GM23248 (cell line): Measurements from ENCODE around the gene HDAC9. TPM values are rescaled to one million over a fixed set of nuclear protein-coding genes. Genes with fewer than 3 reads are reported as not detected.
A peak's percentile ranks its signal among the peaks of the same experiment; 100 is the strongest.

Source experiments
- DNase-seq: peaks from one replicate; pipeline ENCODE4 v3.0.0-alpha.2; 2015
- H2AFZ ChIP-seq: fragments of 200-600 bp; sonication (generic); 2 replicates; pipeline ENCODE4 v1.6.1; 2016; ENCODE audit warnings: antibody characterized with exemption
- H3F3A ChIP-seq: fragments of 200-600 bp; sonication (generic); 2 replicates; pipeline ENCODE4 v1.6.1; 2016; ENCODE audit warnings: mild to moderate bottlenecking, antibody characterized with exemption, mixed run types; ENCODE audit not compliant: insufficient read depth
- H3K27ac ChIP-seq: fragments of 200-600 bp; sonication (generic); 2 replicates; pipeline ENCODE4 v1.5.1; 2016; ENCODE audit warnings: mild to moderate bottlenecking
- H3K27me3 ChIP-seq: fragments of 200-600 bp; sonication (generic); replicated peaks from 2 replicates; pipeline ENCODE4 v1.6.1; 2016; ENCODE audit warnings: mild to moderate bottlenecking; ENCODE audit not compliant: insufficient read depth
- H3K36me3 ChIP-seq: fragments of 200-600 bp; sonication (generic); 2 replicates; pipeline ENCODE4 v1.6.1; 2016; ENCODE audit warnings: low read depth, mild to moderate bottlenecking
- H3K4me1 ChIP-seq: fragments of 200-600 bp; sonication (generic); 2 replicates; pipeline ENCODE4 v1.6.1; 2016; ENCODE audit warnings: mild to moderate bottlenecking; ENCODE audit not compliant: insufficient read depth
- H3K4me2 ChIP-seq: fragments of 200-600 bp; sonication (generic); one replicate; pipeline ENCODE4 v1.6.1; 2016; ENCODE audit warnings: mild to moderate bottlenecking; ENCODE audit not compliant: unreplicated experiment
- H3K4me3 ChIP-seq: fragments of 200-600 bp; sonication (generic); 2 replicates; pipeline ENCODE4 v1.5.1; 2016; ENCODE audit warnings: mild to moderate bottlenecking
- H3K79me2 ChIP-seq: fragments of 200-600 bp; sonication (generic); 2 replicates; pipeline ENCODE4 v1.6.1; 2016; ENCODE audit warnings: mild to moderate bottlenecking; ENCODE audit not compliant: insufficient read depth
- H3K9ac ChIP-seq: fragments of 200-600 bp; sonication (generic); 2 replicates; pipeline ENCODE4 v1.6.1; 2016; ENCODE audit warnings: mild to moderate bottlenecking
- H3K9me2 ChIP-seq: fragments of 200-600 bp; sonication (generic); 2 replicates; pipeline ENCODE4 v1.6.1; 2016; ENCODE audit warnings: mixed run types, mild to moderate bottlenecking, moderate library complexity; ENCODE audit not compliant: insufficient read depth
- H3K9me3 ChIP-seq: fragments of 200-600 bp; sonication (generic); one replicate; pipeline ENCODE4 v1.6.1; 2017; ENCODE audit warnings: low read depth
- H4K20me1 ChIP-seq: fragments of 200-600 bp; sonication (generic); 2 replicates; pipeline ENCODE4 v1.6.0; 2016; ENCODE audit not compliant: insufficient read depth
- EZH2 ChIP-seq: fragments of 200-600 bp; sonication (generic); IDR thresholded peaks from 2 replicates; pipeline ENCODE4 v1.6.1; 2018; ENCODE audit warnings: antibody characterized with exemption, mild to moderate bottlenecking; ENCODE audit not compliant: insufficient read depth, poor library complexity, severe bottlenecking
- EZH2phosphoT487 ChIP-seq: fragments of 200-600 bp; sonication (generic); IDR thresholded peaks from 2 replicates; pipeline ENCODE4 v1.6.1; 2018; ENCODE audit warnings: antibody characterized with exemption, moderate library complexity, mild to moderate bottlenecking, low read depth; ENCODE audit not compliant: insufficient read depth
- WGBS, 2 experiments: methylation state at CpG; one replicate each; pipeline ENCODE4 v1.1.6; 2015 to 2017; ENCODE audit warnings: low lambda C conversion rate in 2 of 2, low coverage in 1 of 2; ENCODE audit errors: missing lambda C conversion rate in 2 of 2; 5-methylcytosine and 5-hydroxymethylcytosine counted together
- in situ Hi-C: fragments of 300-500 bp; cut with MboI; formaldehyde crosslinking; loops from 2 replicates; pipeline ENCODE4 v1.15.0; 2020
- polyA plus RNA-seq: library from polyadenylated mRNA; unstranded; fragments of >200 nt; fragmentation: Nextera tagmentation; extraction: Ambion mirVana; gene quantifications from 2 replicates; pipeline ENCODE4 v1.2.1, GENCODE V29; 2016
- total RNA-seq: library from RNA; depleted of rRNA; stranded (reverse); fragments of >200 nt; shearing (Covaris generic); gene quantifications from 2 replicates; pipeline ENCODE4 v1.2.3, GENCODE V29; 2014

HDAC9 gene
- total and polyA plus RNA-seq, 2 experiments from 2014 or later = 1.6 to 2.1 TPM

GRCh38 chr7:18552943-18553604, 57.5 kb downstream of the HDAC9 start:
- H4K20me1 ChIP-seq = no peaks in the 10 kb centered on the region
- no peak overlapping the region for H3K27ac ChIP-seq
- DNase-seq = no peak
- peaks cover 20% of the 10 kb centered on the region for H3K4me1 ChIP-seq
- H3K9ac ChIP-seq = no peak overlapping the region
- H3K36me3 ChIP-seq = no peaks in the 10 kb centered on the region
- in situ Hi-C loops = loop anchor here (25.0 kb wide), 2 partner anchors 591 to 866 kb away; no protein-coding TSS in a partner anchor
- TF ChIP-seq EZH2phosphoT487 (no peak), EZH2 (no peak)
- H3K79me2 ChIP-seq = no peaks in the 10 kb centered on the region
- H2AFZ ChIP-seq = no peak overlapping the region
- H3F3A ChIP-seq = no peaks in the 10 kb centered on the region
- H3K4me3 ChIP-seq = no peak overlapping the region
- no peak overlapping the region for H3K4me2 ChIP-seq
- 92 to 96% methylated on average over 8 of the region's 8 CpGs for WGBS, 2 experiments
- no peaks in the 10 kb centered on the region for H3K9me3 ChIP-seq
- H3K27me3 ChIP-seq = no peaks in the 10 kb centered on the region
- H3K9me2 ChIP-seq = no peaks in the 10 kb centered on the region

- Histone ChIP-seq H3K4me2 (no peak overlapping the region), H3F3A (no peaks in the 10 kb centered on the region), H4K20me1 (no peaks in the 10 kb centered on the region), H3K4me1 (peaks cover 20% of the 10 kb centered on the region), H3K9me2 (no peaks in the 10 kb centered on the region), H3K27me3 (no peaks in the 10 kb centered on the region), H3K9me3 (no peaks in the 10 kb centered on the region), H3K36me3 (no peaks in the 10 kb centered on the region), H3K79me2 (no peaks in the 10 kb centered on the region), H3K27ac (no peak overlapping the region), H2AFZ (no peak overlapping the region), H3K9ac (no peak overlapping the region), H3K4me3 (no peak overlapping the region)
- no peak for TF ChIP-seq EZH2phosphoT487
- in situ Hi-C loops = loop anchor here (25.0 kb wide), 2 partner anchors 591 to 866 kb away; no protein-coding TSS in a partner anchor
- DNase-seq = no peak
- 91 to 96% methylated on average over 3 of the region's 3 CpGs for WGBS, 2 experiments
Observed at GRCh38 chr7:18553605-18554003, 58.1 kb downstream of the HDAC9 start.

- H3K27ac ChIP-seq = no peak overlapping the region
- no peak overlapping the region for H3K4me3 ChIP-seq
- H2AFZ ChIP-seq = 0 out of 2 replicates have a peak overlapping the region, but pooled peaks have one; percentile 4
- H3K4me1 ChIP-seq = peaks cover 20% of the 10 kb centered on the region
- DNase-seq = peak; percentile 45
- no peaks in the 10 kb centered on the region for H3K27me3 ChIP-seq
- no peaks in the 10 kb centered on the region for H3K9me2 ChIP-seq
- in situ Hi-C loops = loop anchor here (25.0 kb wide), 2 partner anchors 593 to 868 kb away; no protein-coding TSS in a partner anchor
- H3K36me3 ChIP-seq = no peaks in the 10 kb centered on the region
- 8 to 20% methylated on average over 1 of the region's 1 CpG for WGBS, 2 experiments
- H4K20me1 ChIP-seq = no peaks in the 10 kb centered on the region
- H3K9me3 ChIP-seq = no peaks in the 10 kb centered on the region
- H3K4me2 ChIP-seq = peak overlapping the region; percentile 17
- H3F3A ChIP-seq = no peaks in the 10 kb centered on the region
- TF ChIP-seq EZH2phosphoT487 = no peak
- no peak for TF ChIP-seq EZH2
- no peak overlapping the region for H3K9ac ChIP-seq
- no peaks in the 10 kb centered on the region for H3K79me2 ChIP-seq
Observed at GRCh38 chr7:18555120-18555519, 59.6 kb downstream of the HDAC9 start.

- in situ Hi-C loops = loop anchor here (25.0 kb wide), 2 partner anchors 594 to 869 kb away; no protein-coding TSS in a partner anchor
Observed at GRCh38 chr7:18555968-18556367, 60.4 kb downstream of the HDAC9 start.

More at GRCh38 chr7:18555968-18556367, 60.4 kb downstream of the HDAC9 start:
- no peak overlapping the region for H2AFZ ChIP-seq
- H3K9me3 ChIP-seq = no peaks in the 10 kb centered on the region
- no peaks in the 10 kb centered on the region for H3K27me3 ChIP-seq
- no peak overlapping the region for H3K9ac ChIP-seq
- no peaks in the 10 kb centered on the region for H3K79me2 ChIP-seq
- H3K4me1 ChIP-seq = peaks cover 20% of the 10 kb centered on the region
- no peak overlapping the region for H3K4me3 ChIP-seq
- DNase-seq = no peak
- TF ChIP-seq EZH2 (no peak), EZH2phosphoT487 (no peak)
- H3K27ac ChIP-seq = no peak overlapping the region
- H4K20me1 ChIP-seq = no peaks in the 10 kb centered on the region
- no peaks in the 10 kb centered on the region for H3K9me2 ChIP-seq
- peak overlapping the region; percentile 17 for H3K4me2 ChIP-seq
- WGBS, 2 experiments = 82 to 88% methylated on average over 1 of the region's 1 CpG
- H3K36me3 ChIP-seq = no peaks in the 10 kb centered on the region
- no peaks in the 10 kb centered on the region for H3F3A ChIP-seq
